K562 (cell line): ENCODE data around the gene HMGN1. TPM values are rescaled to one million over a fixed set of nuclear protein-coding genes. Genes with fewer than 3 reads are reported as not detected.
A peak's percentile ranks its signal among the peaks of the same experiment; 100 is the strongest.

ENCODE experiments used
- ARID1B ChIP-seq: fragments of 450-650 bp; IDR thresholded peaks from 2 replicates; pipeline ENCODE4 v1.6.1; 2016; ENCODE audit warnings: antibody characterized with exemption, mild to moderate bottlenecking, inconsistent platforms
- HNRNPH1 ChIP-seq: fragments of 200-400 bp; formaldehyde crosslinking; optimal IDR thresholded peaks from 2 replicates; pipeline ENCODE3; 2017; ENCODE audit warnings: low read depth, mild to moderate bottlenecking, low read length, moderate library complexity
- KDM5B ChIP-seq: fragments of 200-600 bp; sonication (generic); IDR thresholded peaks from 2 replicates; pipeline ENCODE4 v1.6.1; 2012; ENCODE audit warnings: low read depth, mild to moderate bottlenecking, moderate library complexity, low read length, control low read depth, inconsistent platforms; ENCODE audit not compliant: insufficient replicate concordance
- MEF2D ChIP-seq: conservative IDR thresholded peaks from 2 replicates; pipeline ENCODE4 v1.6.1; 2016; ENCODE audit warnings: low read depth, missing genetic modification characterization, missing compliant biosample characterization
- NCOA1 ChIP-seq: fragments of 450-650 bp; IDR thresholded peaks from 2 replicates; pipeline ENCODE4 v1.6.1; 2016; ENCODE audit warnings: low read depth
- NCOR1 ChIP-seq: fragments of 450-650 bp; IDR thresholded peaks from 2 replicates; pipeline ENCODE4 v1.6.1; 2016; ENCODE audit warnings: mild to moderate bottlenecking, moderate library complexity
- NEUROD1 ChIP-seq: fragments of 150-350 bp; IDR thresholded peaks from 2 replicates; pipeline ENCODE4 v1.6.1; 2014; ENCODE audit warnings: borderline replicate concordance, low read length, low read depth; ENCODE audit not compliant: partially characterized antibody
- SMARCA4 ChIP-seq: fragments of 450-650 bp; IDR thresholded peaks from 2 replicates; pipeline ENCODE4 v1.6.1; 2016
- TRIM24 ChIP-seq, 2 experiments: fragments of 450-650 bp; IDR thresholded peaks; 2 replicates each; pipeline ENCODE4 v1.6.1; 2016
- ZBTB17 ChIP-seq: fragments of 450-650 bp; formaldehyde crosslinking; IDR thresholded peaks from 2 replicates; pipeline ENCODE4 v1.4.0; 2020; ENCODE audit warnings: mild to moderate bottlenecking
- ZNF445 ChIP-seq: fragments of 250-450 bp; sonication (Bioruptor Pico); IDR thresholded peaks from 2 replicates; pipeline ENCODE4 v1.4.0; 2020; ENCODE audit warnings: low read depth, mild to moderate bottlenecking, moderate library complexity
- polyA plus RNA-seq, 8 experiments: library from polyadenylated mRNA; depleted of rRNA in 4 of 8; stranded (reverse) in 5 of 8; unstranded in 3 of 8; fragments of >200 nt; fragmentation: Nextera tagmentation in 2 of 8; fragmentation: Illumina TruSeq in 1 of 8; extraction: Ambion mirVana in 2 of 8; extraction: Trizol in 1 of 8; gene quantifications; 2 replicates each; pipeline versions ENCODE4 v1.2.1 to v1.2.3, GENCODE V29; 2011 to 2014; ENCODE audit warnings: inconsistent platforms in 1 of 8, missing spikeins in 1 of 8
- total RNA-seq, 7 experiments: library from RNA; depleted of rRNA in 6 of 7; stranded (reverse); fragments of >200 nt in 6 of 7; fragmentation: Illumina TruSeq in 2 of 7; extraction: Trizol in 2 of 7; gene quantifications; 2 replicates each; pipeline versions ENCODE4 v1.2.1 to v1.2.3, GENCODE V29; 2011 to 2021; ENCODE audit warnings: low replicate concordance in 1 of 7
- TF ChIP-seq, protein P1 (sequence below), 2 experiments: fragments of 450-650 bp; IDR thresholded peaks; 2 replicates each; pipeline ENCODE4 v1.6.1; 2018; ENCODE audit warnings: mild to moderate bottlenecking in 2 of 2, low read depth in 1 of 2; ENCODE audit not compliant: partially characterized antibody in 2 of 2
- TF ChIP-seq, protein P2 (sequence below): sonication (generic); formaldehyde crosslinking; IDR thresholded peaks from 2 replicates; pipeline ENCODE4 v1.8.0; 2022; ENCODE audit warnings: mild to moderate bottlenecking, low read depth, missing genetic modification reagents
- TF ChIP-seq, protein P3 (sequence below): fragments of 250-450 bp; sonication (Bioruptor Pico); IDR thresholded peaks from 2 replicates; pipeline ENCODE4 v1.4.0; 2020
- TF ChIP-seq, protein P4 (sequence below): fragments of 250-450 bp; sonication (Bioruptor Pico); IDR thresholded peaks from 2 replicates; pipeline ENCODE4 v1.8.0; 2021; ENCODE audit warnings: borderline replicate concordance, mild to moderate bottlenecking, moderate library complexity; ENCODE audit not compliant: poor library complexity, severe bottlenecking

HMGN1 gene
- total and polyA plus RNA-seq, 9 of the 15 experiments (the other 6 are each of a cell fraction or from before 2014, with no cell fraction given): 124 to 626 (median 498) TPM

DNA sequence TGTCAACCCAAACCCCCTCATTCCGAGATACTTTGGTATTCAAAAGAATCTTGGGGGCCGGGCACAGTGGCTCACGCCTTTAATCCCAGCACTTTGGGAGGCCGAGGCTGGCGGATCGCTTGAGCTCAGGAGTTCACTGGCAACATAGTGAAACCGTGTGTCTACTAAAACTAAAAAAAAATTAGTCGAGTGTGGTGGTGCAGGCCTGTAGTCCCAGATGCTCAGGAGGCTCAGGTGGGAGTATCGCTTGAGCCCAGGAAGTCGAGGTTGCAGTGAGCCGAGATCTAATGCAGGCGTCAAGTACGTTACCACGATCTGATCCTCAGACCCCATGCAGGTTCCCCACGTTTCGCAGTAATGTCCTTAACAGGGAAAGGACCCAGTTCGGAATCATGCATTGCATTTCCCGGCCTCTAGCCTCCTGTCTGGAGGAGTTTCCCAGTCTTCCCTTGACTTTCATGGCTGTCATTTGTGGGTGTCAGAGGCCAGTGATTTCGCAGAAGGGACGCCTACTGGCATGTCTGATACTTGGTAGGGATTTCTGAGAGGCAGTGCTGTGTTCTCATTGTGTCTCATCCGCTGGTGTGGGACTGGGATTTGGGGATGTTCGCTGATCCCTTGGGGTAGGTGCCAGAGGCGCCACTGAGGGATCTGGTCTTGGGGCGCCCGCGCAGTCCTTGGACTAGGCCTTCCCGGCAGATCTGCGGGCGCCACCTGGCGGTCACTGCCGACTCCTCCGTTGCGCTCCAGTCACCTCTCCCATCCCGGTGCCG is 39.3 kb upstream of the HMGN1 start (continued):
- TF ChIP-seq, protein P1, sequence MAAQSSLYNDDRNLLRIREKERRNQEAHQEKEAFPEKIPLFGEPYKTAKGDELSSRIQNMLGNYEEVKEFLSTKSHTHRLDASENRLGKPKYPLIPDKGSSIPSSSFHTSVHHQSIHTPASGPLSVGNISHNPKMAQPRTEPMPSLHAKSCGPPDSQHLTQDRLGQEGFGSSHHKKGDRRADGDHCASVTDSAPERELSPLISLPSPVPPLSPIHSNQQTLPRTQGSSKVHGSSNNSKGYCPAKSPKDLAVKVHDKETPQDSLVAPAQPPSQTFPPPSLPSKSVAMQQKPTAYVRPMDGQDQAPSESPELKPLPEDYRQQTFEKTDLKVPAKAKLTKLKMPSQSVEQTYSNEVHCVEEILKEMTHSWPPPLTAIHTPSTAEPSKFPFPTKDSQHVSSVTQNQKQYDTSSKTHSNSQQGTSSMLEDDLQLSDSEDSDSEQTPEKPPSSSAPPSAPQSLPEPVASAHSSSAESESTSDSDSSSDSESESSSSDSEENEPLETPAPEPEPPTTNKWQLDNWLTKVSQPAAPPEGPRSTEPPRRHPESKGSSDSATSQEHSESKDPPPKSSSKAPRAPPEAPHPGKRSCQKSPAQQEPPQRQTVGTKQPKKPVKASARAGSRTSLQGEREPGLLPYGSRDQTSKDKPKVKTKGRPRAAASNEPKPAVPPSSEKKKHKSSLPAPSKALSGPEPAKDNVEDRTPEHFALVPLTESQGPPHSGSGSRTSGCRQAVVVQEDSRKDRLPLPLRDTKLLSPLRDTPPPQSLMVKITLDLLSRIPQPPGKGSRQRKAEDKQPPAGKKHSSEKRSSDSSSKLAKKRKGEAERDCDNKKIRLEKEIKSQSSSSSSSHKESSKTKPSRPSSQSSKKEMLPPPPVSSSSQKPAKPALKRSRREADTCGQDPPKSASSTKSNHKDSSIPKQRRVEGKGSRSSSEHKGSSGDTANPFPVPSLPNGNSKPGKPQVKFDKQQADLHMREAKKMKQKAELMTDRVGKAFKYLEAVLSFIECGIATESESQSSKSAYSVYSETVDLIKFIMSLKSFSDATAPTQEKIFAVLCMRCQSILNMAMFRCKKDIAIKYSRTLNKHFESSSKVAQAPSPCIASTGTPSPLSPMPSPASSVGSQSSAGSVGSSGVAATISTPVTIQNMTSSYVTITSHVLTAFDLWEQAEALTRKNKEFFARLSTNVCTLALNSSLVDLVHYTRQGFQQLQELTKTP (IDR thresholded peaks at IDR 0.05; ENCODE audit: low read depth in 1 of 2, partially characterized antibody in 2 of 2): peak in 1 of 2 experiments; percentile 26
- TF ChIP-seq, protein P2, sequence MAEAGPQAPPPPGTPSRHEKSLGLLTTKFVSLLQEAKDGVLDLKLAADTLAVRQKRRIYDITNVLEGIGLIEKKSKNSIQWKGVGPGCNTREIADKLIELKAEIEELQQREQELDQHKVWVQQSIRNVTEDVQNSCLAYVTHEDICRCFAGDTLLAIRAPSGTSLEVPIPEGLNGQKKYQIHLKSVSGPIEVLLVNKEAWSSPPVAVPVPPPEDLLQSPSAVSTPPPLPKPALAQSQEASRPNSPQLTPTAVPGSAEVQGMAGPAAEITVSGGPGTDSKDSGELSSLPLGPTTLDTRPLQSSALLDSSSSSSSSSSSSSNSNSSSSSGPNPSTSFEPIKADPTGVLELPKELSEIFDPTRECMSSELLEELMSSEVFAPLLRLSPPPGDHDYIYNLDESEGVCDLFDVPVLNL (CRISPR knock-in tag): no peak
- TF ChIP-seq ZNF445 (CRISPR knock-in tag) (0 out of 2 replicates have a peak, but pooled peaks have one; percentile 55), MEF2D (tag) (peak; percentile 63; the same call in 1 of the 2 replicates), NEUROD1 (no peak), TRIM24 (IDR thresholded peaks at IDR 0.05) (peak in 1 of 2 experiments; percentile 25; a peak in 1 of 4 replicates), NCOR1 (peak; percentile 46; the same call in 1 of the 2 replicates), KDM5B (peak; percentile 40), ARID1B (0 out of 2 replicates have a peak, but pooled peaks have one; percentile 43), SMARCA4 (no peak), HNRNPH1 (no peak), NCOA1 (no peak; the same call in 1 of the 2 replicates), ZBTB17 (peak; percentile 19; the same call in 1 of the 2 replicates)
- TF ChIP-seq, protein P3, sequence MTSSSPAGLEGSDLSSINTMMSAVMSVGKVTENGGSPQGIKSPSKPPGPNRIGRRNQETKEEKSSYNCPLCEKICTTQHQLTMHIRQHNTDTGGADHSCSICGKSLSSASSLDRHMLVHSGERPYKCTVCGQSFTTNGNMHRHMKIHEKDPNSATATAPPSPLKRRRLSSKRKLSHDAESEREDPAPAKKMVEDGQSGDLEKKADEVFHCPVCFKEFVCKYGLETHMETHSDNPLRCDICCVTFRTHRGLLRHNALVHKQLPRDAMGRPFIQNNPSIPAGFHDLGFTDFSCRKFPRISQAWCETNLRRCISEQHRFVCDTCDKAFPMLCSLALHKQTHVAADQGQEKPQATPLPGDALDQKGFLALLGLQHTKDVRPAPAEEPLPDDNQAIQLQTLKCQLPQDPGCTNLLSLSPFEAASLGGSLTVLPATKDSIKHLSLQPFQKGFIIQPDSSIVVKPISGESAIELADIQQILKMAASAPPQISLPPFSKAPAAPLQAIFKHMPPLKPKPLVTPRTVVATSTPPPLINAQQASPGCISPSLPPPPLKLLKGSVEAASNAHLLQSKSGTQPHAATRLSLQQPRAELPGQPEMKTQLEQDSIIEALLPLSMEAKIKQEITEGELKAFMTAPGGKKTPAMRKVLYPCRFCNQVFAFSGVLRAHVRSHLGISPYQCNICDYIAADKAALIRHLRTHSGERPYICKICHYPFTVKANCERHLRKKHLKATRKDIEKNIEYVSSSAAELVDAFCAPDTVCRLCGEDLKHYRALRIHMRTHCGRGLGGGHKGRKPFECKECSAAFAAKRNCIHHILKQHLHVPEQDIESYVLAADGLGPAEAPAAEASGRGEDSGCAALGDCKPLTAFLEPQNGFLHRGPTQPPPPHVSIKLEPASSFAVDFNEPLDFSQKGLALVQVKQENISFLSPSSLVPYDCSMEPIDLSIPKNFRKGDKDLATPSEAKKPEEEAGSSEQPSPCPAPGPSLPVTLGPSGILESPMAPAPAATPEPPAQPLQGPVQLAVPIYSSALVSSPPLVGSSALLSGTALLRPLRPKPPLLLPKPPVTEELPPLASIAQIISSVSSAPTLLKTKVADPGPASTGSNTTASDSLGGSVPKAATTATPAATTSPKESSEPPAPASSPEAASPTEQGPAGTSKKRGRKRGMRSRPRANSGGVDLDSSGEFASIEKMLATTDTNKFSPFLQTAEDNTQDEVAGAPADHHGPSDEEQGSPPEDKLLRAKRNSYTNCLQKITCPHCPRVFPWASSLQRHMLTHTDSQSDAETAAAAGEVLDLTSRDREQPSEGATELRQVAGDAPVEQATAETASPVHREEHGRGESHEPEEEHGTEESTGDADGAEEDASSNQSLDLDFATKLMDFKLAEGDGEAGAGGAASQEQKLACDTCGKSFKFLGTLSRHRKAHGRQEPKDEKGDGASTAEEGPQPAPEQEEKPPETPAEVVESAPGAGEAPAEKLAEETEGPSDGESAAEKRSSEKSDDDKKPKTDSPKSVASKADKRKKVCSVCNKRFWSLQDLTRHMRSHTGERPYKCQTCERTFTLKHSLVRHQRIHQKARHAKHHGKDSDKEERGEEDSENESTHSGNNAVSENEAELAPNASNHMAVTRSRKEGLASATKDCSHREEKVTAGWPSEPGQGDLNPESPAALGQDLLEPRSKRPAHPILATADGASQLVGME (CRISPR knock-in tag): no peak
- TF ChIP-seq, protein P4, sequence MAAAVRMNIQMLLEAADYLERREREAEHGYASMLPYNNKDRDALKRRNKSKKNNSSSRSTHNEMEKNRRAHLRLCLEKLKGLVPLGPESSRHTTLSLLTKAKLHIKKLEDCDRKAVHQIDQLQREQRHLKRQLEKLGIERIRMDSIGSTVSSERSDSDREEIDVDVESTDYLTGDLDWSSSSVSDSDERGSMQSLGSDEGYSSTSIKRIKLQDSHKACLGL (CRISPR knock-in tag): no peak
